PC-9 (cell line): ENCODE measurements around the gene TNS1. TPM values are rescaled to one million over a fixed set of nuclear protein-coding genes. Genes with fewer than 3 reads are reported as not detected.

Experiments used
- BruUV-seq: library from RNA; stranded (reverse); fragments of 400-500 nt; replicated peaks from 2 replicates; lab custom pipeline; 2021; lab: Mats Ljungman, UMichigan
- CTCF ChIA-PET: fragments of 300-600 bp; sonication (Branson Sonifier 250); formaldehyde crosslinking; loops from one replicate; lab custom pipeline; 2022; ENCODE audit warnings: antibody characterized with exemption; lab: Charles Lee
- POLR2A ChIA-PET: fragments of 300-600 bp; sonication (Branson Sonifier 250); formaldehyde crosslinking; loops from one replicate; lab custom pipeline; 2022; ENCODE audit warnings: antibody characterized with exemption; ENCODE audit not compliant: unreplicated experiment; lab: Charles Lee
- DNase-seq, 2 experiments: peaks; one replicate each; pipeline versions ENCODE4 v3.0.0 to v3.0.0-alpha.2; 2015 to 2022; ENCODE audit warnings: mixed read lengths in 1 of 2
- H2AFZ ChIP-seq: fragments of 200-600 bp; sonication (generic); 2 replicates; pipeline ENCODE4 v1.8.1; 2017; ENCODE audit warnings: antibody characterized with exemption
- H3F3A ChIP-seq: fragments of 200-600 bp; sonication (generic); 2 replicates; pipeline ENCODE4 v1.8.1; 2017; ENCODE audit warnings: antibody characterized with exemption, mild to moderate bottlenecking, low read depth; ENCODE audit not compliant: insufficient read depth
- H3K27ac ChIP-seq: fragments of 200-600 bp; sonication (generic); 2 replicates; pipeline ENCODE4 v1.6.1; 2016; ENCODE audit warnings: mixed run types
- H3K27me3 ChIP-seq: fragments of 200-600 bp; sonication (generic); 2 replicates; pipeline ENCODE4 v1.6.1; 2016; ENCODE audit warnings: low read depth, mixed run types; ENCODE audit not compliant: insufficient read depth
- H3K36me3 ChIP-seq: fragments of 200-600 bp; sonication (generic); 2 replicates; pipeline ENCODE4 v1.6.1; 2016; ENCODE audit warnings: low read depth, mixed run types
- H3K4me1 ChIP-seq: fragments of 200-600 bp; sonication (generic); replicated peaks from 2 replicates; pipeline ENCODE4 v1.6.1; 2016; ENCODE audit warnings: mixed run types; ENCODE audit not compliant: insufficient read depth
- H3K4me2 ChIP-seq: fragments of 200-600 bp; sonication (generic); 2 replicates; pipeline ENCODE4 v1.6.1; 2017; ENCODE audit warnings: mixed run types
- H3K4me3 ChIP-seq: fragments of 200-600 bp; sonication (generic); 2 replicates; pipeline ENCODE4 v1.6.1; 2016; ENCODE audit warnings: mixed run types
- H3K79me2 ChIP-seq: fragments of 200-600 bp; sonication (generic); 2 replicates; pipeline ENCODE4 v1.6.1; 2017; ENCODE audit warnings: low read depth, mixed run types
- H3K9me2 ChIP-seq: fragments of 200-600 bp; sonication (generic); 2 replicates; pipeline ENCODE4 v1.8.1; 2017; ENCODE audit warnings: mild to moderate bottlenecking; ENCODE audit not compliant: insufficient read depth
- H3K9me3 ChIP-seq: fragments of 200-600 bp; sonication (generic); 2 replicates; pipeline ENCODE4 v1.8.1; 2016; ENCODE audit warnings: low read depth; ENCODE audit not compliant: insufficient read depth
- H4K20me1 ChIP-seq: fragments of 200-600 bp; sonication (generic); 2 replicates; pipeline ENCODE4 v1.8.1; 2017; ENCODE audit not compliant: insufficient read depth
- EZH2 ChIP-seq: fragments of 200-600 bp; sonication (generic); IDR thresholded peaks from 2 replicates; pipeline ENCODE4 v1.8.0; 2017; ENCODE audit warnings: antibody characterized with exemption, low read depth
- intact Hi-C: fragments of 100-400 bp; cut with micrococcal nuclease; formaldehyde crosslinking; loops from one replicate; pipeline ENCODE4 v1.10.0; 2022; ENCODE audit not compliant: unreplicated experiment
- total RNA-seq: library from RNA; stranded (reverse); gene quantifications from 2 replicates; pipeline ENCODE4 v1.2.3, GENCODE V29; 2021
- TF ChIP-seq, protein P1 (sequence below): fragments of 200-600 bp; sonication (generic); conservative IDR thresholded peaks from 2 replicates; pipeline ENCODE4 v1.6.1; 2017; ENCODE audit warnings: mixed run types, antibody characterized with exemption, mild to moderate bottlenecking, moderate library complexity

Gene TNS1
- total RNA-seq, 1 experiment from 2014 or later, result 5.5 TPM

GRCh38 chr2:217908544-217908943 lies 94.3 kb downstream of the TNS1 start:
- Histone ChIP-seq H3K9me3 (no peaks in the 10 kb centered on the region), H3K36me3 (no peaks in the 10 kb centered on the region), H4K20me1 (no peaks in the 10 kb centered on the region), H3K4me3 (no peak overlapping the region), H3K9me2 (no peaks in the 10 kb centered on the region), H3K79me2 (no peaks in the 10 kb centered on the region), H3K4me2 (no peak overlapping the region), H3K4me1 (no peaks in the 10 kb centered on the region), H3F3A (no peaks in the 10 kb centered on the region), H3K27me3 (peaks cover 36% of the 10 kb centered on the region), H2AFZ (no peak overlapping the region), H3K27ac (no peak overlapping the region)
- POLR2A ChIA-PET, result no interaction called here
- TF ChIP-seq, protein P1, sequence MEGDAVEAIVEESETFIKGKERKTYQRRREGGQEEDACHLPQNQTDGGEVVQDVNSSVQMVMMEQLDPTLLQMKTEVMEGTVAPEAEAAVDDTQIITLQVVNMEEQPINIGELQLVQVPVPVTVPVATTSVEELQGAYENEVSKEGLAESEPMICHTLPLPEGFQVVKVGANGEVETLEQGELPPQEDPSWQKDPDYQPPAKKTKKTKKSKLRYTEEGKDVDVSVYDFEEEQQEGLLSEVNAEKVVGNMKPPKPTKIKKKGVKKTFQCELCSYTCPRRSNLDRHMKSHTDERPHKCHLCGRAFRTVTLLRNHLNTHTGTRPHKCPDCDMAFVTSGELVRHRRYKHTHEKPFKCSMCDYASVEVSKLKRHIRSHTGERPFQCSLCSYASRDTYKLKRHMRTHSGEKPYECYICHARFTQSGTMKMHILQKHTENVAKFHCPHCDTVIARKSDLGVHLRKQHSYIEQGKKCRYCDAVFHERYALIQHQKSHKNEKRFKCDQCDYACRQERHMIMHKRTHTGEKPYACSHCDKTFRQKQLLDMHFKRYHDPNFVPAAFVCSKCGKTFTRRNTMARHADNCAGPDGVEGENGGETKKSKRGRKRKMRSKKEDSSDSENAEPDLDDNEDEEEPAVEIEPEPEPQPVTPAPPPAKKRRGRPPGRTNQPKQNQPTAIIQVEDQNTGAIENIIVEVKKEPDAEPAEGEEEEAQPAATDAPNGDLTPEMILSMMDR, result no peak
- no peak for TF ChIP-seq EZH2
- intact Hi-C loops, result no loop called here
- BruUV-seq, result no TSS peak
- CTCF ChIA-PET, result no interaction called here
- DNase-seq, result no peak

DNA sequence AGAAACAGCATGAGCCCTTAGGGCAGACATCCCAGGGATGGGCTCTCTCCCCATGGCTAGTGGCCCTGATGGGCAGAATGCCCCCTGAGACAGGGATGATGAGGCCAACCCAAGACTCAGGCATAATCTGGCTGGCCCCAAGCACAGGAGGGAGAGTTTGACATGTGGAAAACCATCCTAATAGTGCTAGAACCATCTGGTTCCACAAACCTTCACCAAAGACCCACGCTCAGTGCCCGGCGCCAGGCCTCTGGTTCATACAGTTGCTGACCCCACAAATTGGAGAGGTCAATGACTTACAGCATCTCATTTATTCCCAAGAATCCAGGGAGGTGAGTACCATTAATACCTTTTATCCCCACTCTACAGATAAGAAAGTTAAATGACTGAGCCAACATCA lies 95.5 kb downstream of the TNS1 start:
- no TSS peak for BruUV-seq
- Histone ChIP-seq H3K27me3 (peaks cover 37% of the 10 kb centered on the region), H3K79me2 (no peaks in the 10 kb centered on the region), H3K9me2 (no peaks in the 10 kb centered on the region), H3K27ac (no peak overlapping the region), H3K4me2 (no peak overlapping the region), H3F3A (no peaks in the 10 kb centered on the region), H3K36me3 (no peaks in the 10 kb centered on the region), H3K9me3 (no peaks in the 10 kb centered on the region), H4K20me1 (no peaks in the 10 kb centered on the region), H3K4me1 (no peaks in the 10 kb centered on the region), H3K4me3 (no peak overlapping the region), H2AFZ (no peak overlapping the region)
- CTCF ChIA-PET, result no interaction called here
- no peak for DNase-seq
- intact Hi-C loops, result no loop called here
- TF ChIP-seq, protein P1, result no peak
- TF ChIP-seq EZH2, result no peak
- POLR2A ChIA-PET, result no interaction called here

DNA sequence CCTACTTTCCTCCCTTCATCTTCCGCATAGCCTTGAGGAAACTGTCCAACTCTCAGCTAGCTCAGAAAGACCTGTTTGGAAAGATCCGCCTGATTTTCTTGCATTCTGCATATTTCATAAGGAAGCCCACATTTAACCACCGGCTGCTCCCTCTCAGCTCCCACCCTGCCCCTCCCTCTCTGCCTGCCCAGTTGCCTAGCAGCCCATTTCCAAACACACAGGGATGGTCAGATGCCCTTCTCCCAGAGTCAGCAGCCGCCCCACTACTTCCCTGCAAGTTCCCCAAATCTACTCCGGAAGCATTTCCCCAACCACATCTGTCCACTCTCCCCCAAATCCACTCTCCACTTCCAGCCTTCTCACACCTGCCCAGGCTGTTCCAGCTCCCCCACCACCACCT lies 96.0 kb downstream of the TNS1 start:
- intact Hi-C loops, result no loop called here
- Histone ChIP-seq H3K9me2 (no peaks in the 10 kb centered on the region), H3K27me3 (peaks cover 37% of the 10 kb centered on the region), H3F3A (no peaks in the 10 kb centered on the region), H3K79me2 (no peaks in the 10 kb centered on the region), H3K36me3 (no peaks in the 10 kb centered on the region), H4K20me1 (no peaks in the 10 kb centered on the region), H3K27ac (no peak overlapping the region), H3K4me3 (no peak overlapping the region), H3K9me3 (no peaks in the 10 kb centered on the region), H3K4me1 (no peaks in the 10 kb centered on the region), H3K4me2 (no peak overlapping the region), H2AFZ (no peak overlapping the region)
- no peak for TF ChIP-seq EZH2
- TF ChIP-seq, protein P1, result no peak
- no TSS peak for BruUV-seq
- DNase-seq, result no peak
- ChIA-PET POLR2A (no interaction called here), CTCF (no interaction called here)
